Esophagus muscularis mucosa (tissue), 3 donors: ENCODE data around the gene S100A1.

Source experiments
- EP300 ChIP-seq: sonication (generic); formaldehyde crosslinking; IDR thresholded peaks from one replicate; pipeline ENCODE4 v1.6.1; 2017; ENCODE audit warnings: antibody characterized with exemption
- POLR2AphosphoS5 ChIP-seq, 2 donors: sonication (generic); formaldehyde crosslinking; IDR thresholded peaks; one replicate each; pipeline ENCODE4 v1.6.1; 2017; ENCODE audit warnings: antibody characterized with exemption in 2 of 2

DNA sequence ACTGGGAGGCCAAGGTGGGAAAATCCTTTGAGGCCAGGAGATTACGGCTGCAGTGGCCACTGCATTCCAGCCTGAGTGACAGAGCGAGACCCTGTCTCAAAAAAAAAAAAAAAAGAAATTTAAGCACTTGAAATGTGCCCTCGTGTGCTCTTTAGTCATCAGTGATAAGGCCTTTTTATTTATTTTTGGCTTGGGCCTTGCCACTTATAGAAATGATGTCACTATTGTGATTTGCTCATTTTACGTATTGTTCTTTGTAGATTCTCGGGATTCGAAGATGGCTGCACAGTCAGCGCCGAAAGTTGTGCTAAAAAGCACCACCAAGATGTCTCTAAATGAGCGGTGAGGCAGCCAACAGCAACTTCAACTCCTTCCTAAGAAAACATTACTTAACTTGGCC is 8.1 kb downstream of the S100A1 start:
- no peak for TF ChIP-seq POLR2AphosphoS5 (IDR thresholded peaks at IDR 0.05)
- no peak for TF ChIP-seq EP300
